K562 (cell line): ENCODE measurements around the gene PPP1R13L.

ENCODE experiments used
- ATF2 ChIP-seq: sonication (generic); formaldehyde crosslinking; IDR thresholded peaks from 2 replicates; pipeline ENCODE4 v1.8.1; 2022; ENCODE audit warnings: missing genetic modification reagents
- ETV1 ChIP-seq: fragments of 450-650 bp; conservative IDR thresholded peaks from 2 replicates; pipeline ENCODE4 v1.6.1; 2016; ENCODE audit warnings: missing genetic modification characterization, control low read depth, low read depth, missing compliant biosample characterization
- GTF3C2 ChIP-seq: IDR thresholded peaks from 3 replicates; pipeline ENCODE4 v1.6.1; 2011; ENCODE audit warnings: borderline replicate concordance, mild to moderate bottlenecking, moderate library complexity; ENCODE audit not compliant: insufficient read length; ENCODE audit errors: extremely low read depth
- POLR2A ChIP-seq: fragments of 450-650 bp; conservative IDR thresholded peaks from 2 replicates; pipeline ENCODE4 v1.6.1; 2016
- REST ChIP-seq, 2 experiments: fragments of 450-650 bp; formaldehyde crosslinking in 1 of 2; IDR thresholded peaks; 2 replicates each; pipeline versions ENCODE4 v1.4.0 to v1.6.1; 2014 to 2020; ENCODE audit warnings: mild to moderate bottlenecking in 2 of 2, borderline replicate concordance in 1 of 2, low read depth in 1 of 2
- STAT5B ChIP-seq: fragments of 250-450 bp; sonication (Bioruptor Pico); IDR thresholded peaks from 2 replicates; pipeline ENCODE4 v1.8.0; 2021; ENCODE audit warnings: mild to moderate bottlenecking, inconsistent platforms

GRCh38 chr19:45340899-45341453 lies 63.9 kb downstream of the PPP1R13L start:
- TF ChIP-seq GTF3C2 = no peak
- TF ChIP-seq POLR2A = no peak
- TF ChIP-seq STAT5B (CRISPR knock-in tag) = no peak
- no peak for TF ChIP-seq ETV1 (tag)
- TF ChIP-seq REST (IDR thresholded peaks at IDR 0.05; ENCODE audit: borderline replicate concordance) = no peak
- TF ChIP-seq REST (CRISPR knock-in tag; IDR thresholded peaks at IDR 0.05; ENCODE audit: low read depth) = no peak
- TF ChIP-seq ATF2 (CRISPR knock-in tag) = no peak
